SHP77 (cell line): ENCODE data around the gene NFX1.

ENCODE experiments used
- DNase-seq, 2 experiments: peaks; one replicate each; lab custom pipeline; 2025; lab: John Stamatoyannopoulos, UW

The NFX1 gene

GRCh38 chr9:33290247-33291030 is at the start of gene NFX1:
Gene NFX1, plus strand, starts transcription at chr9:33290516. Its CDS starts 57 bp downstream, at chr9:33290573.
- DNase-seq: peak; percentile 83 to 86

GRCh38 chr9:33241298-33241697 is 49.0 kb upstream of the NFX1 start:
- DNase-seq: no peak

GRCh38 chr9:33242609-33243134 is 47.6 kb upstream of the NFX1 start:
- DNase-seq: no peak

GRCh38 chr9:33244137-33244784 is 46.1 kb upstream of the NFX1 start:
- no peak for DNase-seq

- no peak for DNase-seq
These were observed 45.0 kb upstream of the NFX1 start for GRCh38 chr9:33245341-33245740.

GRCh38 chr9:33246269-33246860 is 44.0 kb upstream of the NFX1 start:
- no peak for DNase-seq

- no peak for DNase-seq
These were observed 41.7 kb upstream of the NFX1 start for GRCh38 chr9:33248606-33249005.

- DNase-seq: no peak
These were observed 41.1 kb upstream of the NFX1 start for GRCh38 chr9:33249087-33249658.

GRCh38 chr9:33249983-33250382 is 40.3 kb upstream of the NFX1 start:
- no peak for DNase-seq

GRCh38 chr9:33250458-33250995 is 39.8 kb upstream of the NFX1 start:
- no peak for DNase-seq

- DNase-seq: no peak
These were observed 36.1 kb upstream of the NFX1 start for GRCh38 chr9:33254211-33254610.

- DNase-seq: no peak
These were observed 35.3 kb upstream of the NFX1 start for GRCh38 chr9:33255014-33255413.

GRCh38 chr9:33255471-33255870 is 34.8 kb upstream of the NFX1 start:
- DNase-seq: no peak

GRCh38 chr9:33256236-33256635 is 34.1 kb upstream of the NFX1 start:
- DNase-seq: no peak

GRCh38 chr9:33257276-33257675 is 33.0 kb upstream of the NFX1 start:
- no peak for DNase-seq

- DNase-seq: no peak
These were observed 29.9 kb upstream of the NFX1 start for GRCh38 chr9:33260372-33260771.

- DNase-seq: no peak
These were observed 26.9 kb upstream of the NFX1 start for GRCh38 chr9:33263131-33264002.

GRCh38 chr9:33264003-33264472 is 26.3 kb upstream of the NFX1 start:
- no peak for DNase-seq

- DNase-seq: peak; percentile 89 to 91
These were observed 25.7 kb upstream of the NFX1 start, which contains the start of the genes BAG1 and CHMP5 for GRCh38 chr9:33264473-33265177. Gene BAG1, minus strand, starts transcription at chr9:33264708. Gene CHMP5, plus strand, starts transcription at chr9:33265049. Its CDS starts 30 bp downstream, at chr9:33265079.

GRCh38 chr9:33265211-33265865 is 25.0 kb upstream of the NFX1 start:
- no peak for DNase-seq
